Vagina (tissue), 2 donors: Measurements from ENCODE around the gene EAF1.

Experiments
- CTCF ChIP-seq, 3 experiments: fragments of 450-650 bp in 2 of 3; fragments of 200-600 bp in 1 of 3; sonication (generic) in 1 of 3; IDR thresholded peaks; one replicate each; pipeline ENCODE4 v1.5.1; 2017 to 2019; ENCODE audit warnings: antibody characterized with exemption in 3 of 3, mild to moderate bottlenecking in 2 of 3, moderate library complexity in 2 of 3
- POLR2A ChIP-seq, 2 donors: fragments of 450-650 bp; IDR thresholded peaks; one replicate each; pipeline ENCODE4 v1.6.1; 2017; ENCODE audit warnings: antibody characterized with exemption in 2 of 2, mild to moderate bottlenecking in 2 of 2, moderate library complexity in 2 of 2
- POLR2AphosphoS5 ChIP-seq, 2 donors: sonication (generic); formaldehyde crosslinking; IDR thresholded peaks; one replicate each; pipeline ENCODE4 v1.9.0; 2017; ENCODE audit warnings: antibody characterized with exemption in 2 of 2, mild to moderate bottlenecking in 2 of 2, low read depth in 1 of 2; ENCODE audit not compliant: insufficient read depth in 1 of 2

- TF ChIP-seq CTCF (IDR thresholded peaks at IDR 0.05) = no peak
- no peak for TF ChIP-seq POLR2AphosphoS5 (IDR thresholded peaks at IDR 0.05; ENCODE audit: insufficient read depth in 1 of 2, low read depth in 1 of 2)
- TF ChIP-seq POLR2A (IDR thresholded peaks at IDR 0.05) = no peak
Observed at GRCh38 chr3:15486979-15487378, 59.6 kb downstream of the EAF1 start.
